ENCODE data around the gene ST3GAL3.

DNA sequence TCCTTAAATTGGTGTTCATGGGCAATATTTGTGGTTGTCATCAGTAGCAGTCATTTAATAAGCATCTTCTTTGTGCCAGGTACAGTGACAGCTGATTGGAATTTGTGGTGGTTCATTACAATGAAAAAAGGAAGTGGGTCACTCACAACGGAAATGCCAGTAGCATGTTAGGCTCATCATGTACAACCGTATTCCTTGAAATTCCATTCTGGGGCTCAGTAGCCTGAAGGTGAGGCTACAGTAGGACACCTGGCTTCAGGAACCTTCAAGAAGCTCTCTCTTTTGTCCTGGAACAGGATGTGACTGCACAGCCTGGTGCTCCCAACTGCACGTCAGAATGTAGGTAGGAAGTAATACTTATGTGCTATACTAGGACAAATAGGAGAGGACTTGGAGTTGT lies 93.9 kb downstream of the ST3GAL3 start:
- no peak for TF ChIP-seq ATF7 (IDR thresholded peaks at IDR 0.05; ENCODE audit: low read depth)
- TF ChIP-seq, protein P1, sequence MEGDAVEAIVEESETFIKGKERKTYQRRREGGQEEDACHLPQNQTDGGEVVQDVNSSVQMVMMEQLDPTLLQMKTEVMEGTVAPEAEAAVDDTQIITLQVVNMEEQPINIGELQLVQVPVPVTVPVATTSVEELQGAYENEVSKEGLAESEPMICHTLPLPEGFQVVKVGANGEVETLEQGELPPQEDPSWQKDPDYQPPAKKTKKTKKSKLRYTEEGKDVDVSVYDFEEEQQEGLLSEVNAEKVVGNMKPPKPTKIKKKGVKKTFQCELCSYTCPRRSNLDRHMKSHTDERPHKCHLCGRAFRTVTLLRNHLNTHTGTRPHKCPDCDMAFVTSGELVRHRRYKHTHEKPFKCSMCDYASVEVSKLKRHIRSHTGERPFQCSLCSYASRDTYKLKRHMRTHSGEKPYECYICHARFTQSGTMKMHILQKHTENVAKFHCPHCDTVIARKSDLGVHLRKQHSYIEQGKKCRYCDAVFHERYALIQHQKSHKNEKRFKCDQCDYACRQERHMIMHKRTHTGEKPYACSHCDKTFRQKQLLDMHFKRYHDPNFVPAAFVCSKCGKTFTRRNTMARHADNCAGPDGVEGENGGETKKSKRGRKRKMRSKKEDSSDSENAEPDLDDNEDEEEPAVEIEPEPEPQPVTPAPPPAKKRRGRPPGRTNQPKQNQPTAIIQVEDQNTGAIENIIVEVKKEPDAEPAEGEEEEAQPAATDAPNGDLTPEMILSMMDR (IDR thresholded peaks at IDR 0.05 in 2 of 3, conservative IDR thresholded peaks at IDR 0.05 in 1 of 3; ENCODE audit: control insufficient read depth in 2 of 3, extremely low read depth in 1 of 3, insufficient read depth in 1 of 3, low read depth in 3 of 3, low read length in 3 of 3), result no peak
- TF ChIP-seq, protein P2, sequence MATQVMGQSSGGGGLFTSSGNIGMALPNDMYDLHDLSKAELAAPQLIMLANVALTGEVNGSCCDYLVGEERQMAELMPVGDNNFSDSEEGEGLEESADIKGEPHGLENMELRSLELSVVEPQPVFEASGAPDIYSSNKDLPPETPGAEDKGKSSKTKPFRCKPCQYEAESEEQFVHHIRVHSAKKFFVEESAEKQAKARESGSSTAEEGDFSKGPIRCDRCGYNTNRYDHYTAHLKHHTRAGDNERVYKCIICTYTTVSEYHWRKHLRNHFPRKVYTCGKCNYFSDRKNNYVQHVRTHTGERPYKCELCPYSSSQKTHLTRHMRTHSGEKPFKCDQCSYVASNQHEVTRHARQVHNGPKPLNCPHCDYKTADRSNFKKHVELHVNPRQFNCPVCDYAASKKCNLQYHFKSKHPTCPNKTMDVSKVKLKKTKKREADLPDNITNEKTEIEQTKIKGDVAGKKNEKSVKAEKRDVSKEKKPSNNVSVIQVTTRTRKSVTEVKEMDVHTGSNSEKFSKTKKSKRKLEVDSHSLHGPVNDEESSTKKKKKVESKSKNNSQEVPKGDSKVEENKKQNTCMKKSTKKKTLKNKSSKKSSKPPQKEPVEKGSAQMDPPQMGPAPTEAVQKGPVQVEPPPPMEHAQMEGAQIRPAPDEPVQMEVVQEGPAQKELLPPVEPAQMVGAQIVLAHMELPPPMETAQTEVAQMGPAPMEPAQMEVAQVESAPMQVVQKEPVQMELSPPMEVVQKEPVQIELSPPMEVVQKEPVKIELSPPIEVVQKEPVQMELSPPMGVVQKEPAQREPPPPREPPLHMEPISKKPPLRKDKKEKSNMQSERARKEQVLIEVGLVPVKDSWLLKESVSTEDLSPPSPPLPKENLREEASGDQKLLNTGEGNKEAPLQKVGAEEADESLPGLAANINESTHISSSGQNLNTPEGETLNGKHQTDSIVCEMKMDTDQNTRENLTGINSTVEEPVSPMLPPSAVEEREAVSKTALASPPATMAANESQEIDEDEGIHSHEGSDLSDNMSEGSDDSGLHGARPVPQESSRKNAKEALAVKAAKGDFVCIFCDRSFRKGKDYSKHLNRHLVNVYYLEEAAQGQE (IDR thresholded peaks at IDR 0.05; ENCODE audit: low read depth, low read length), result no peak
- TF ChIP-seq BCL11A (IDR thresholded peaks at IDR 0.05; ENCODE audit: low read depth, low read length), result no peak
- TF ChIP-seq ZNF384 (IDR thresholded peaks at IDR 0.05; ENCODE audit: borderline replicate concordance, low read depth, low read length), result no peak

Data from GM12878 (cell line).